Left hindlimb (tissue), 1 donor: ENCODE data around the gene DOCK2.
"Not testable (repeated sequence)": the region's sequence is repeated elsewhere in the genome, so short reads cannot be mapped to it uniquely, and the experiment has no call there.

Experiments used
- DNase-seq: peaks from one replicate; pipeline ENCODE4 v3.0.0-alpha.2; 2018

The DOCK2 gene

GRCh38 chr5:170071748-170072147 lies 434.7 kb downstream of the DOCK2 start:
- no peak for DNase-seq

- DNase-seq, result peak; percentile 46
Observed at GRCh38 chr5:170075696-170076095, 438.6 kb downstream of the DOCK2 start.

- DNase-seq, result no peak
Observed at GRCh38 chr5:170076211-170076610, 439.1 kb downstream of the DOCK2 start.

GRCh38 chr5:170076739-170077138 lies 439.7 kb downstream of the DOCK2 start:
- DNase-seq, result no peak

- no peak for DNase-seq
Observed at GRCh38 chr5:170077526-170077925, 440.5 kb downstream of the DOCK2 start.

GRCh38 chr5:170078458-170078857 lies 441.4 kb downstream of the DOCK2 start:
- no peak for DNase-seq

GRCh38 chr5:170078931-170079330 lies 441.9 kb downstream of the DOCK2 start:
- DNase-seq, result no peak

- no peak for DNase-seq
Observed at GRCh38 chr5:170080217-170080616, 443.1 kb downstream of the DOCK2 start.

GRCh38 chr5:170080786-170081445 lies 443.8 kb downstream of the DOCK2 start:
- no peak for DNase-seq

- DNase-seq, result no peak
Observed at GRCh38 chr5:170081616-170082015, 444.5 kb downstream of the DOCK2 start.

GRCh38 chr5:170082701-170083100 lies 445.6 kb downstream of the DOCK2 start:
- no peak for DNase-seq

- no peak for DNase-seq
Observed at GRCh38 chr5:170087168-170087817, 450.2 kb downstream of the DOCK2 start.

GRCh38 chr5:170092455-170093101 lies 455.5 kb downstream of the DOCK2 start:
- no peak for DNase-seq

GRCh38 chr5:170094329-170094728 lies 457.3 kb downstream of the DOCK2 start:
- not testable (repeated sequence) for DNase-seq

GRCh38 chr5:170095646-170096045 lies 458.6 kb downstream of the DOCK2 start:
- no peak for DNase-seq

- DNase-seq, result no peak
Observed at GRCh38 chr5:170097934-170098333, 460.9 kb downstream of the DOCK2 start.

GRCh38 chr5:170100066-170100943 lies 463.2 kb downstream of the DOCK2 start:
- peak; percentile 83 for DNase-seq

- DNase-seq, result no peak
Observed at GRCh38 chr5:170103447-170103846, 466.4 kb downstream of the DOCK2 start.

- no peak for DNase-seq
Observed at GRCh38 chr5:170104299-170104698, 467.2 kb downstream of the DOCK2 start.

GRCh38 chr5:170104710-170105109 lies 467.6 kb downstream of the DOCK2 start:
- no peak for DNase-seq

- no peak for DNase-seq
Observed at GRCh38 chr5:170105642-170106611, 468.9 kb downstream of the DOCK2 start, which contains the start of gene FOXI1. Gene FOXI1, plus strand, starts transcription at chr5:170105897. Its CDS starts 61 bp downstream, at chr5:170105958.

- no peak for DNase-seq
Observed at GRCh38 chr5:170107674-170108073, 470.6 kb downstream of the DOCK2 start.
